HG02938 (cell line): Measurements from ENCODE around the gene VWA3B.
"Not testable (repeated sequence)": the region's sequence is repeated elsewhere in the genome, so short reads cannot be mapped to it uniquely, and the experiment has no call there.

Source experiments
- ATAC-seq: cut with Tn5 transposase; IDR thresholded peaks from one replicate; pipeline ENCODE4 v1.9.1; 2021; ENCODE audit warnings: mild to moderate bottlenecking, moderate library complexity; ENCODE audit not compliant: unreplicated experiment

Gene VWA3B

GRCh38 chr2:98242003-98242402 lies 155.0 kb downstream of the VWA3B start:
- no peak for ATAC-seq

GRCh38 chr2:98245491-98245890 lies 158.5 kb downstream of the VWA3B start:
- no peak for ATAC-seq

GRCh38 chr2:98247383-98247782 lies 160.4 kb downstream of the VWA3B start:
- no peak for ATAC-seq

GRCh38 chr2:98252038-98252773 lies 165.2 kb downstream of the VWA3B start:
- ATAC-seq: no peak

GRCh38 chr2:98253461-98254070 lies 166.6 kb downstream of the VWA3B start:
- ATAC-seq: no peak

- no peak for ATAC-seq
Observed at GRCh38 chr2:98254504-98255059, 167.6 kb downstream of the VWA3B start.

- ATAC-seq: no peak
Observed at GRCh38 chr2:98258906-98259305, 171.9 kb downstream of the VWA3B start.

GRCh38 chr2:98263362-98263761 lies 176.4 kb downstream of the VWA3B start:
- no peak for ATAC-seq

GRCh38 chr2:98268225-98268624 lies 181.3 kb downstream of the VWA3B start:
- not testable (repeated sequence) for ATAC-seq

- ATAC-seq: no peak
Observed at GRCh38 chr2:98269274-98269673, 182.3 kb downstream of the VWA3B start.

GRCh38 chr2:98269830-98270229 lies 182.9 kb downstream of the VWA3B start:
- ATAC-seq: no peak

- ATAC-seq: no peak
Observed at GRCh38 chr2:98277162-98277859, 190.3 kb downstream of the VWA3B start.

GRCh38 chr2:98278074-98278473 lies 191.1 kb downstream of the VWA3B start:
- ATAC-seq: no peak

- no peak for ATAC-seq
Observed at GRCh38 chr2:98280376-98281102, 193.6 kb downstream of the VWA3B start.

GRCh38 chr2:98281607-98282006 lies 194.6 kb downstream of the VWA3B start:
- ATAC-seq: no peak

GRCh38 chr2:98282109-98282508 lies 195.1 kb downstream of the VWA3B start:
- no peak for ATAC-seq

GRCh38 chr2:98293030-98293429 lies 206.1 kb downstream of the VWA3B start:
- ATAC-seq: no peak

GRCh38 chr2:98293931-98294687 lies 207.1 kb downstream of the VWA3B start:
- ATAC-seq: no peak

GRCh38 chr2:98294711-98295110 lies 207.7 kb downstream of the VWA3B start:
- no peak for ATAC-seq

- ATAC-seq: no peak
Observed at GRCh38 chr2:98295275-98295674, 208.3 kb downstream of the VWA3B start.
